Measurements from ENCODE around the gene TPP1. TPM values are rescaled to one million over a fixed set of nuclear protein-coding genes. Genes with fewer than 3 reads are reported as not detected.

TPP1 gene
- total RNA-seq, 1 donor from 2014 or later, result 64.4 TPM

GRCh38 chr11:6647836-6648235, 28.6 kb upstream of the TPP1 start:
- intact Hi-C loops (cut with micrococcal nuclease), result loop anchor here (5.0 kb wide), 1 partner anchor 34 kb away; the partner anchor contains the start of gene MRPL17

GRCh38 chr11:6646918-6647679, 27.9 kb upstream of the TPP1 start:
- intact Hi-C loops (cut with micrococcal nuclease), result loop anchor here (5.0 kb wide), 1 partner anchor 35 kb away; the partner anchor contains the start of gene MRPL17

- intact Hi-C loops (cut with micrococcal nuclease), result loop anchor here (5.0 kb wide), 1 partner anchor 36 kb away; the partner anchor contains the start of gene MRPL17
Observed at GRCh38 chr11:6646576-6646917, 27.3 kb upstream of the TPP1 start.

DNA sequence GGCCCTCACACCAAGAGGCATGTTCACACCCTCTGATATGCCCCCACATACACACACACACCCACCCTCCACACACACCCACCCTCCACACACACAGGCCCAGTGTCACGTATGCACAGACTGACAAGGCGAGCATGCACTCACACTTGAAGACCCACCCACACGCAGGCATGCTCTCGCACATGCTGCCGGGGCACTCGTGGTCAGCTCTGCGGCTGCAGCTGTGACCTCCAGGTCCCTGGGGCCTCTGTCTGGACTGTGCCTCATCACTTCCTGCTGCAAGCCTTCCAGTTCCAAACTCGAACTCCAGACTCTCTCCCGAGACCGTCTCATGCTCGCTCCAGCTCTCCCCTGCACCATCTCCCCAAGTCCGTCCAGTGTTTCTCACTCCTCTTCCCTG, 26.8 kb upstream of the TPP1 start:
- intact Hi-C loops (cut with micrococcal nuclease), result loop anchor here (5.0 kb wide), 1 partner anchor 36 kb away; the partner anchor contains the start of gene MRPL17

- intact Hi-C loops (cut with micrococcal nuclease), result no loop called here
Observed at GRCh38 chr11:6642957-6643356, 23.7 kb upstream of the TPP1 start.

GRCh38 chr11:6640985-6641701, 21.9 kb upstream of the TPP1 start:
- intact Hi-C loops (cut with micrococcal nuclease), result no loop called here

DNA sequence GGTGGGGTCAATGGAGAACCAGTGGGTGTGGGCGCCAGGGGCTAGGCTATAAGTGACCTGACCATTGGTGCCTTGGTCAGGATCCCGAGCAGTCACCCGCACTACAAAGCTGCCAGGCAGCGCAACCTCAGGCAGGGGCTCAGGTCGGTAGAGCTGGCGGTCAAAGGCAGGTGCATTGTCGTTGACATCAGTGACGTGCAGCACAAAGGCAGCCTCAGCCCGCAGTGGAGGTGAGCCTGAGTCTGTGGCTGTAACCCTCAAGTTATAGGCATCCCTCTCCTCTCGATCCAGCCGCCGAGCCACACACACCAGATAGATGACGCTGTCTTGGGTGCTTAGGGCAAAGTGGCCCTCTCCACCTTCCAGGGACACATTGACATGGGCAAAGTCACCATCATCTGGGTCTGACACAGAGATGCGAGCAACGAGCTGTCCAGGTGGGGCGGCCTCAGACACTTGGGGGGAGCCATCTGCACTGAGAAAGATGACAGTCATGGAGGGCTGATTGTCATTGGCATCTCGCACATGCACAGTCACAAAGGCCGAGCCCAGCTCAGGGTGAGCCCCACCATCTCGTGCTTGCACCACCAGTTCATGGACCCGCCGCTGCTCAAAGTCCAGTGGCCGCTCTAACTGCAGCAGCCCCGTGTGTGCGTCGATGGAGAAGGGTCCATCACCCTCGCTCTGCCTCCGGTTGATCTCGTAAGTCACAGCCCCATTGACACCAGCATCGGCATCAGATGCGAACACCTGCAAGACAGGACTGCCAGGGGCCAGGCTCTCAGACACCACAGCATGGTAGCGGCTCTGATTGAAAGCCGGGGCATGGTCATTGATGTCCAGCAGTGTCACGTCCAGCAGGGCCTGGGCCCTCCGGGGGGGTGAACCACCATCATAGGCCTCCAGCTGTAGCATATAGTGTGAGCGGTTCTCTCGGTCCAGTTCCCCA, 21.1 kb upstream of the TPP1 start:
- intact Hi-C loops (cut with micrococcal nuclease), result no loop called here

DNA sequence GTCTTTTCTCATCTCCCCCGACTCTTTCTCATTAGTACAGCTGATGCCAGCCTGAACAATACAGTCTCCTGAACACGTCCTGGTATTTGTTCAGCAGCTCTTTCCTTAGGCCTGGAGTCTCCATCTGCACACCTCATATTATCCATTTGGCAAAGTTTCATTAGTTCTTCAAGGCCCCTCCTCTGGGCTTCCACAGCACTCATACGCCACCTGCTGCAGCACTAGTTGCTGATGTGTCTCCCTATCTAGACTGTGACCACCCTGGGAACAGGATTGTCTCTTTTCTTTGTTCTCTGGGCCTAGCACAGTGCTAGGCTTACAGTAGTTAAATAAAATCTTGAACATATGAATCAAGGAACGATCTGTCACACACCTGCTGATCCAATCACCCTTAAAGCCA, 19.2 kb upstream of the TPP1 start:
- intact Hi-C loops (cut with micrococcal nuclease), result no loop called here

- intact Hi-C loops (cut with micrococcal nuclease), result no loop called here
Observed at GRCh38 chr11:6637871-6638270, 18.6 kb upstream of the TPP1 start.

- intact Hi-C loops (cut with micrococcal nuclease), result no loop called here
Observed at GRCh38 chr11:6636480-6636879, 17.3 kb upstream of the TPP1 start.

GRCh38 chr11:6635082-6635932, 16.1 kb upstream of the TPP1 start:
- intact Hi-C loops (cut with micrococcal nuclease), result no loop called here

GRCh38 chr11:6634534-6634933, 15.3 kb upstream of the TPP1 start:
- intact Hi-C loops (cut with micrococcal nuclease), result no loop called here

- intact Hi-C loops (cut with micrococcal nuclease), result no loop called here
Observed at GRCh38 chr11:6633422-6634408, 14.5 kb upstream of the TPP1 start.

- intact Hi-C loops (cut with micrococcal nuclease), result no loop called here
Observed at GRCh38 chr11:6632116-6633073, 13.2 kb upstream of the TPP1 start.

- intact Hi-C loops (cut with micrococcal nuclease), result no loop called here
Observed at GRCh38 chr11:6631361-6631890, 12.2 kb upstream of the TPP1 start.

DNA sequence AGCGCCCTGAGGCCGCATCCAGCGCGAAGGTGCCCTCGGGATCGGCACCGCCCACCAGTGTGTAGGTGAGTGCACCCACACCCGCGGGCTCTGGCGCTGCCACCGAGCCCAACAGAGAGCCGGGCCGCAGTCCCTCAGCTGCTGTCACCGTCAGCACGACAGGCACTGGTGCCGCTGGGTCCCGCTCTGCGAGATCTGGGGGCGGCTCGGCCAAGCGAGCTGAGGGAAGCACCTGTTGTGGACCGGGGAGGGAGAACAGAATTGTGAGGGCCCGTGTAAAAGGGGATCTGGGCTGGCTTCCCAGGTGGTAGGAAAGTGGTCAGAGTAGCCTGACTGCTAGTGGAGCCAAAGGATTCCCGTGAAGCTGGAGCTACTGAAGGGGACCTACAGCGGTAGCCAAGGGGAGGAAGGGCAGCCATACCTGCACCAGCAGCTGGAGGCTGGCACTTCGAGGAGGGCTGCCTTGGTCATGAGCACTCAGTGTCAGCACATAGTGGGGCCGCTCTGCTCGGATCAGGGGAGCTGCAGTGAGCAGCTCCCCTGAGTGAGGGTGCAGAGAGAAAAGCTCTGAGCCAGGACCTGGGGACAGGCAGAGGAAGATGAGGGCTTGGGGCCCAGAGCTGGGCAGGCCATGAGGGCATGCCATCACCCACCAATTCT, 11.5 kb upstream of the TPP1 start:
- intact Hi-C loops (cut with micrococcal nuclease), result no loop called here

DNA sequence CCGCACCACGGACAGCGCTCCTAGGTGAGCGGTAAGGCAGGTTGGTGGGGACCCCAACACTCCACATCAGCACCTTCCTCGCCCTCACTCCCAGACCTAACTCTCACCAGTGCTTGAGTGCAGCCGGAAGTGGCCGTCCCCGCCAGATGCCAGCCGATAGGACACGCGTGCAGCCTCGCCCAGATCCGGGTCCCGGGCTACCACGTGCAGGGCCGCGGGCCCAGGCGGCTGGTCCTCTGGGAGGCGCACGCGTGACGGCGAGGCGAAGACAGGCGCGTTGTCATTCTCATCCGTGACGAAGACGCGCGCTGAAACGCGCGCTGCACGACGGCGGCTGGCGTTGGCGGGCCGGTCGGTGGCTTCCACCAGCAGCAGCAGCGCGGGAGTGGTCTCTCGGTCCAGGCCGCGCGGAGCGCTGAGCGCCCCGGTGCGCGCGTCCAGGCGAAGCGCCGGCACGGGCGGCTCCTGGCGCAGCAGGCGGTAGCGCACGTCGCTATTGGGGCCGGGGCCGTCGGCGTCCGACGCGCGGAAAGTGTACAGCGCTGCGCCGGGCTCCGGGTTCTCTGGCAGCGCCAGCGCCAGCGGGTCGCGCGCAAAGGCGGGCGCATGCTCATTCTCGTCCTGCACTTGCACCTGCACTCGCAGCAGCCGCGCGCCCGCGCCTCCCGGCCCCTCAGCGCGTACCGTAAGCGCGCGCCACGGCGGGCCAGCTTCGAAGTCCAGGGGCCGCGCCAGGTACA, 10.8 kb upstream of the TPP1 start:
- intact Hi-C loops (cut with micrococcal nuclease), result no loop called here

Measured in T-helper 2 cell treated with Interferon-gamma antibody and Interleukin-4, amounts not matched to agents 100 ng/mL and 5 ng/mL, for 36 hours (primary cell).